Osteocyte (in vitro differentiated cells): Measurements from ENCODE around the gene PRKCSH. TPM values are rescaled to one million over a fixed set of nuclear protein-coding genes. Genes with fewer than 3 reads are reported as not detected.
"Not testable (repeated sequence)": the region's sequence is repeated elsewhere in the genome, so short reads cannot be mapped to it uniquely, and the experiment has no call there.

Experiments used
- DNase-seq: peaks from one replicate; pipeline ENCODE4 v3.0.0; 2021; ENCODE audit warnings: mixed read lengths; ENCODE audit not compliant: unreplicated experiment; ENCODE audit errors: extremely low spot score
- H3K27ac Mint-ChIP-seq: one replicate; pipeline ENCODE4 v1.8.0; 2021; ENCODE audit warnings: mild to moderate bottlenecking, mixed read lengths; ENCODE audit not compliant: unreplicated experiment
- H3K27me3 Mint-ChIP-seq: one replicate; pipeline ENCODE4 v1.8.0; 2021; ENCODE audit warnings: mixed read lengths; ENCODE audit not compliant: unreplicated experiment
- H3K36me3 Mint-ChIP-seq: one replicate; pipeline ENCODE4 v1.8.0; 2021; ENCODE audit warnings: mixed read lengths; ENCODE audit not compliant: unreplicated experiment
- H3K4me1 Mint-ChIP-seq: one replicate; pipeline ENCODE4 v1.8.0; 2021; ENCODE audit warnings: mixed read lengths; ENCODE audit not compliant: unreplicated experiment
- H3K4me3 Mint-ChIP-seq: one replicate; pipeline ENCODE4 v1.8.0; 2021; ENCODE audit warnings: mild to moderate bottlenecking, moderate library complexity, mixed read lengths; ENCODE audit not compliant: unreplicated experiment
- H3K9me3 Mint-ChIP-seq: one replicate; pipeline ENCODE4 v1.8.0; 2021; ENCODE audit warnings: mixed read lengths; ENCODE audit not compliant: unreplicated experiment
- total RNA-seq: library from RNA; stranded (reverse); gene quantifications from 2 replicates; pipeline ENCODE4 v1.2.1, GENCODE V29; 2021
- TF ChIP-seq, protein P1 (sequence below): fragments of 200-600 bp; sonication (generic); IDR thresholded peaks from 2 replicates; pipeline ENCODE4 v1.5.0; 2021; ENCODE audit warnings: antibody characterized with exemption, mild to moderate bottlenecking, moderate library complexity

PRKCSH gene
- total RNA-seq, 1 donor from 2014 or later, result 415 TPM

DNA sequence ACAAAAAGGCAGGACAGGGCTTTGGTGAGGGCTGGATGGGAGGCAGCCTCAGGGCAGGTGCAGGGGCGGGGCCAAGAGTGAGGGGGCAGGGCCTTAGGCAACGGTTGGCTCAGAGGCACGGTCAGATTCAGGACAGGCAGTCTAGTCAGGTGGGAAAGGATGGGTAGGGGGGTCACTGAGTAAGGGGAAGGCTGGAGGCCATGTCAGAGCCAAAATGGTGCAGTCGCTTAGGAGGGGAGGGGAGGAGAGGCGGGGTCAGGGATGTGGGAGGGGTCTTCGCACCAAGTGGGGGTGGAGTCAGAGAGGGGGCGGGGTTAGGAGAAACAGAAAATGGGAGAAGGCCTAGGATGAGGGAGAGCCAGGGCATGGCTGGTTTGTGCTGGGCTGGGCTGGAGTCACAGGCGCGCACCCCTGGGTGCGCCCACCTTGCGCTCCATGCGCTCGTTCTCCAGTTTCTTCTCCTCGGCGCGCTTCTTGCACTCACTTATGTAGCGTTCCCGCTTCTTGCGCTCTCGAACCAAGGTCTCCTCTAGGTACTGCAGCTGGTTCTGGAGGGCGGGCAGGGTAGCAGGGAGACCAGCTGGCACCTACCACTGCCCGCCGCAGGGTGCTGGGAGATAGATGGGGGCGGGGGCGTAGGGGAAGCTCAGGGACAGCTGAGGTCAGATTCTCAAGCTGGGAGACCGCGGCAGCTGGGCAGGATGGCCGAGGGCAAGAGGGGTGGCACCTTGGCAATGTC, 9.5 kb upstream of the PRKCSH start:
- no peaks in the 10 kb centered on the region for H3K9me3 Mint-ChIP-seq
- no peaks in the 10 kb centered on the region for H3K36me3 Mint-ChIP-seq
- peaks cover 12% of the 10 kb centered on the region for H3K27me3 Mint-ChIP-seq
- no peak overlapping the region for H3K27ac Mint-ChIP-seq
- no peak for DNase-seq
- TF ChIP-seq, protein P1, sequence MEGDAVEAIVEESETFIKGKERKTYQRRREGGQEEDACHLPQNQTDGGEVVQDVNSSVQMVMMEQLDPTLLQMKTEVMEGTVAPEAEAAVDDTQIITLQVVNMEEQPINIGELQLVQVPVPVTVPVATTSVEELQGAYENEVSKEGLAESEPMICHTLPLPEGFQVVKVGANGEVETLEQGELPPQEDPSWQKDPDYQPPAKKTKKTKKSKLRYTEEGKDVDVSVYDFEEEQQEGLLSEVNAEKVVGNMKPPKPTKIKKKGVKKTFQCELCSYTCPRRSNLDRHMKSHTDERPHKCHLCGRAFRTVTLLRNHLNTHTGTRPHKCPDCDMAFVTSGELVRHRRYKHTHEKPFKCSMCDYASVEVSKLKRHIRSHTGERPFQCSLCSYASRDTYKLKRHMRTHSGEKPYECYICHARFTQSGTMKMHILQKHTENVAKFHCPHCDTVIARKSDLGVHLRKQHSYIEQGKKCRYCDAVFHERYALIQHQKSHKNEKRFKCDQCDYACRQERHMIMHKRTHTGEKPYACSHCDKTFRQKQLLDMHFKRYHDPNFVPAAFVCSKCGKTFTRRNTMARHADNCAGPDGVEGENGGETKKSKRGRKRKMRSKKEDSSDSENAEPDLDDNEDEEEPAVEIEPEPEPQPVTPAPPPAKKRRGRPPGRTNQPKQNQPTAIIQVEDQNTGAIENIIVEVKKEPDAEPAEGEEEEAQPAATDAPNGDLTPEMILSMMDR, result no peak
- H3K4me1 Mint-ChIP-seq, result peaks cover 14% of the 10 kb centered on the region
- no peak overlapping the region for H3K4me3 Mint-ChIP-seq

DNA sequence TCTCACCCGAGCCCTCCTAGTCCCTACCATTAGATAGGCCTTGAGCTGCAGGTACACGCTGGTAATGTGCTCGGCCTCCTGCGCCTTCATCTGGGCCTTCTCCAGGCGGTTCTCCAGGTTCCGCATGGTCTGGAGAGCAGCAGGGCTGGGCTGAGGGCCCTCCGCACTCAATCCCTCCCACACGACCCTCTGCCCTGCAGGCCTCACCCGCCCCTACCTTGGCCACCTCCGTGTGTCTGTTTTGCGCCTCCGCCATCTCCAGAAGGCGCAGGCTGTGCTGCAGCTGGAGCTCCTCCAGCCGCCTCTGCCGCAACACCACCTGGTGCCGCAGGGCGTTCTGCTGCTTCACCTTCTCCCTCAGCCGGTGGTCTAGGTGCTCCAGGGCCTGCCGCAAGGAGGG, 8.8 kb upstream of the PRKCSH start:
- Mint-ChIP-seq H3K9me3 (no peaks in the 10 kb centered on the region), H3K4me1 (peaks cover 6% of the 10 kb centered on the region), H3K27me3 (peaks cover 9% of the 10 kb centered on the region), H3K4me3 (no peak overlapping the region), H3K27ac (no peak overlapping the region), H3K36me3 (no peaks in the 10 kb centered on the region)
- no peak for DNase-seq
- TF ChIP-seq, protein P1, result no peak

DNA sequence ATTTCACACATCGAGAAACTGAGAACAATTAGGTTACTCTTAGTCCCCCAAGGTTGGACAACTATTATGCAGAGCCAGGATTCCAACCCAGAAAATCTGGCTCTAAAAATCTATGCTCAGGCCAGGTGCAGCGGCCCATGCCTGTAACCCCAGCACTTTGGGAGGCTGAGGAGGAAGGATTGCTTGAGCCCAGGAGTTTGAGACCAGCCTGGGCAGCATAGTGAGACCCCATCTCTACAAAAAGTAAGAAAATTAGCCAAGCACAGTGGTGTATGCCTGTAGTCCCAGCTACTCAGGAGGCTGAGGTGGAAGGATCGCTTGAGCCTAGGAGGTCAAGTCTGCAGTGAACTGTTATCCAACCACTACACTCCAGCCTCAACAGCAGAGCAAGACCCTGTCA, 1.9 kb upstream of the PRKCSH start:
- H3K9me3 Mint-ChIP-seq, H3K4me3 Mint-ChIP-seq, H3K36me3 Mint-ChIP-seq, DNase-seq, H3K27ac Mint-ChIP-seq, H3K27me3 Mint-ChIP-seq: not testable (repeated sequence)
- H3K4me1 Mint-ChIP-seq, result peaks cover 18% of the 10 kb centered on the region

DNA sequence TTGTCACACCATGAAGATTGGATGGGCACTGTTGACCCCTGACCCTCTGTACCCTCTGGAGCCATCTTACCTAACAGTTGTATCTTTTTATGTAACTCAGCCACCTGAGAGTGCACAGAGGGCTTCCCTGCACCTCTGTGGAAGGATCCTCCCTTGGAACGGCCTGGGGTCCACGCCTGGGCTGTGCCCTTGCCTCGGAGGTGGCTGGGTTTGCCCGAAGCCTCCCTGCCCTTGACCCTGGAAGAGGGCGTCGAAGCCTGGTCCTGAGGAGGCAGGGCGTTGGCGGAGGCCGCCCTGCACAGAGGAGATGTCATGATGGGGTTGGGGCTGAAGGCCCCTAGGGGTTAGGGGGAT, 755 bp upstream of the PRKCSH start:
- no peaks in the 10 kb centered on the region for H3K27me3 Mint-ChIP-seq
- TF ChIP-seq, protein P1, result no peak
- peak overlapping the region; percentile 100 for H3K4me3 Mint-ChIP-seq
- H3K4me1 Mint-ChIP-seq, result peaks cover 18% of the 10 kb centered on the region
- peaks cover 8% of the 10 kb centered on the region for H3K36me3 Mint-ChIP-seq
- peak overlapping the region; percentile 97 for H3K27ac Mint-ChIP-seq
- no peak for DNase-seq
- no peaks in the 10 kb centered on the region for H3K9me3 Mint-ChIP-seq

DNA sequence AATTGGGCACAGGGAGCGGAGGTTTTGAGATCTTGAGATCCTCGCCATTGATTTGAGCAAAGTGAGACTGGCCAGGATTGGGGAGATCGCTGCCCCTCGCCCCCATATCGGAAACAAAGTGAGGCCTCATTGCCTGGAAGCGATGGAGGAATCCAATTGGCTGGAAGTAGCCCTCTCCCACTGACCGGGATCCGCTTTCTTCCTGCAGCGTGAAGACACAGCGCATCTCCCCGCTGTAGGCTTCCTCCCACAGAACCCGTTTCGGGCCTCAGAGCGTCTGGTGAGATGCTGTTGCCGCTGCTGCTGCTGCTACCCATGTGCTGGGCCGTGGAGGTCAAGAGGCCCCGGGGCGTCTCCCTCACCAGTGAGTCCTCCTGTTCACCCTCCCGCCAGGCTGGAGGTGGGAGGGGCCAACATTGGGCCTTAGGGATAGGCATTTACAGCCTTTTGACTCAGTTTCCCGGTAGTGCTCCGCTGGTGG, 438 bp downstream of the PRKCSH start:
- peaks cover 18% of the 10 kb centered on the region for H3K4me1 Mint-ChIP-seq
- peak overlapping the region; percentile 97 for H3K27ac Mint-ChIP-seq
- TF ChIP-seq, protein P1, result no peak
- peak overlapping the region; percentile 100 for H3K4me3 Mint-ChIP-seq
- H3K9me3 Mint-ChIP-seq, result no peaks in the 10 kb centered on the region
- H3K27me3 Mint-ChIP-seq, result no peaks in the 10 kb centered on the region
- DNase-seq, result no peak
- H3K36me3 Mint-ChIP-seq, result peaks cover 13% of the 10 kb centered on the region
